ENCODE data around the gene GRIK5.
A peak's percentile ranks its signal among the peaks of the same experiment; 100 is the strongest.

Gene GRIK5

DNA sequence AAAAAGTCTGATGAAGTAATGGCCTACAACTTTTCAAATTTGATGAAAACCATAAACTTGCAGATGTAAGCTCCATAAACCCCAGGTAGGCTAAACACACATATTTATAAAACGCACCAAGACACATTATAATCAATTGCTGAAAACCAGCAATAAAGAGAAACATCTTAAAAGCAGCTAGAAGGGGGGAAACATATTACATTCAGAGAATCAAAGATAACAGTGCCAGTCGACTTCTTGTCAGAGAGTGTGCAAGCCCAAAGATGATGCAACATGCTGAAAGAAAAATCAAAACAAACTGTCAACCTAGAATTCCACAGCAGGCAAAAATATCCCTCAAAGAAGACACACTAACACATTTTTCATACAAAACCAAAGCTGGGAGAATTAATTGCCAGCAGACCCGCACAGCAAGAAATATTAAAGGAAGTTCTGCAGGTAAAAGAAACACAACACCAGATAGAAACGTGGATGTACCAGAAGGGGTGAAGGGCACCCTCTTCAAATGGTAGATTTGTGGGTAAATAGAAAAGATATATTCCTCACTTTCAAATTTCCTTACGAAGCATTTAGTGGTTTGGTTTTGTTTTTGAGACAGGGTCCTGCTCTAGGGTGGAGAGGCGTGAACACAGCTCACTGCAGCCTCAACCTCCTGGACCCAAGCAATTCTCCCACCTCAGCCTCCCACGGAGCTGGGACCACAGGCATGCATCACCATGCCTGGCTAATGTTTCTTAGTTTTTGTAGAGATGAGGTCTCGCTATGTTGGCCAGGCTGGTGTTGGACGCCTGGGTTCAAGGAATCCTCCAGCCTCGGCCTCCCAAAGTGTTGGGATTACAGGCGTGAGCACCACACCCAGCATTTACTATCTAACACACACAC, 59.5 kb downstream of the GRIK5 start (continued):
- TF ChIP-seq ZNF239 (tag by site-specific recombination; IDR thresholded peaks at IDR 0.05) (no peak), TRIM28 (IDR thresholded peaks at IDR 0.05; ENCODE audit: borderline replicate concordance, low read length) (no peak), ZNF654 (tag by site-specific recombination; IDR thresholded peaks at IDR 0.05; ENCODE audit: low read depth) (no peak), ZBTB6 (tag by site-specific recombination; IDR thresholded peaks at IDR 0.05) (no peak), SETDB1 (IDR thresholded peaks at IDR 0.05; ENCODE audit: insufficient read length, low read length) (no peak), ZNF423 (tag by site-specific recombination; IDR thresholded peaks at IDR 0.05) (no peak), ZNF112 (tag by site-specific recombination; IDR thresholded peaks at IDR 0.05) (0 out of 2 replicates have a peak, but pooled peaks have one; percentile 19), ZNF433 (tag by site-specific recombination; IDR thresholded peaks at IDR 0.05; ENCODE audit: low read depth) (no peak), ZNF585B (tag by site-specific recombination; IDR thresholded peaks at IDR 0.05) (no peak), ZNF560 (tag by site-specific recombination; IDR thresholded peaks at IDR 0.05; ENCODE audit: borderline replicate concordance) (no peak), GLIS1 (tag by site-specific recombination; IDR thresholded peaks at IDR 0.05) (no peak), ZNF747 (tag by site-specific recombination; IDR thresholded peaks at IDR 0.05) (no peak), CTCF (tag by site-specific recombination; IDR thresholded peaks at IDR 0.05) (no peak), HIC1 (tag by site-specific recombination; IDR thresholded peaks at IDR 0.05) (no peak), BCL6B (tag by site-specific recombination; IDR thresholded peaks at IDR 0.05) (peak; percentile 75), ZBTB7A (tag by site-specific recombination; IDR thresholded peaks at IDR 0.05; ENCODE audit: low read depth) (no peak), ZNF514 (tag by site-specific recombination; IDR thresholded peaks at IDR 0.05) (no peak), ZNF138 (tag by site-specific recombination; IDR thresholded peaks at IDR 0.05; ENCODE audit: borderline replicate concordance) (no peak), ZNF155 (tag by site-specific recombination; IDR thresholded peaks at IDR 0.05) (no peak), ZNF311 (tag by site-specific recombination; IDR thresholded peaks at IDR 0.05; ENCODE audit: borderline replicate concordance) (0 out of 2 replicates have a peak, but pooled peaks have one; percentile 2), ZNF473 (tag by site-specific recombination; IDR thresholded peaks at IDR 0.05) (no peak), ZNF48 (tag by site-specific recombination; IDR thresholded peaks at IDR 0.05) (no peak)
- TF ChIP-seq, protein P1, sequence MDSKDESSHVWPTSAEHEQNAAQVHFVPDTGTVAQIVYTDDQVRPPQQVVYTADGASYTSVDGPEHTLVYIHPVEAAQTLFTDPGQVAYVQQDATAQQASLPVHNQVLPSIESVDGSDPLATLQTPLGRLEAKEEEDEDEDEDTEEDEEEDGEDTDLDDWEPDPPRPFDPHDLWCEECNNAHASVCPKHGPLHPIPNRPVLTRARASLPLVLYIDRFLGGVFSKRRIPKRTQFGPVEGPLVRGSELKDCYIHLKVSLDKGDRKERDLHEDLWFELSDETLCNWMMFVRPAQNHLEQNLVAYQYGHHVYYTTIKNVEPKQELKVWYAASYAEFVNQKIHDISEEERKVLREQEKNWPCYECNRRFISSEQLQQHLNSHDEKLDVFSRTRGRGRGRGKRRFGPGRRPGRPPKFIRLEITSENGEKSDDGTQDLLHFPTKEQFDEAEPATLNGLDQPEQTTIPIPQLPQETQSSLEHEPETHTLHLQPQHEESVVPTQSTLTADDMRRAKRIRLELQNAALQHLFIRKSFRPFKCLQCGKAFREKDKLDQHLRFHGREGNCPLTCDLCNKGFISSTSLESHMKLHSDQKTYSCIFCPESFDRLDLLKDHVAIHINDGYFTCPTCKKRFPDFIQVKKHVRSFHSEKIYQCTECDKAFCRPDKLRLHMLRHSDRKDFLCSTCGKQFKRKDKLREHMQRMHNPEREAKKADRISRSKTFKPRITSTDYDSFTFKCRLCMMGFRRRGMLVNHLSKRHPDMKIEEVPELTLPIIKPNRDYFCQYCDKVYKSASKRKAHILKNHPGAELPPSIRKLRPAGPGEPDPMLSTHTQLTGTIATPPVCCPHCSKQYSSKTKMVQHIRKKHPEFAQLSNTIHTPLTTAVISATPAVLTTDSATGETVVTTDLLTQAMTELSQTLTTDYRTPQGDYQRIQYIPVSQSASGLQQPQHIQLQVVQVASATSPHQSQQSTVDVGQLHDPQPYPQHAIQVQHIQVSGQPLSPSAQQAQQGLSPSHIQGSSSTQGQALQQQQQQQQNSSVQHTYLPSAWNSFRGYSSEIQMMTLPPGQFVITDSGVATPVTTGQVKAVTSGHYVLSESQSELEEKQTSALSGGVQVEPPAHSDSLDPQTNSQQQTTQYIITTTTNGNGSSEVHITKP (tag by site-specific recombination; IDR thresholded peaks at IDR 0.05) = peak; percentile 93
- TF ChIP-seq, protein P2, sequence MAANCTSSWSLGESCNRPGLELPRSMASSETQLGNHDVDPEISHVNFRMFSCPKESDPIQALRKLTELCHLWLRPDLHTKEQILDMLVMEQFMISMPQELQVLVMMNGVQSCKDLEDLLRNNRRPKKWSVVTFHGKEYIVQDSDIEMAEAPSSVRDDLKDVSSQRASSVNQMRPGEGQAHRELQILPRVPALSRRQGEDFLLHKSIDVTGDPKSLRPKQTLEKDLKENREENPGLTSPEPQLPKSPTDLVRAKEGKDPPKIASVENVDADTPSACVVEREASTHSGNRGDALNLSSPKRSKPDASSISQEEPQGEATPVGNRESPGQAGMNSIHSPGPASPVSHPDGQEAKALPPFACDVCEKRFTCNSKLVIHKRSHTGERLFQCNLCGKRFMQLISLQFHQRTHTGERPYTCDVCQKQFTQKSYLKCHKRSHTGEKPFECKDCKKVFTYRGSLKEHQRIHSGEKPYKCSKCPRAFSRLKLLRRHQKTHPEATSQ (tag by site-specific recombination; IDR thresholded peaks at IDR 0.05) = no peak
- TF ChIP-seq, protein P3, sequence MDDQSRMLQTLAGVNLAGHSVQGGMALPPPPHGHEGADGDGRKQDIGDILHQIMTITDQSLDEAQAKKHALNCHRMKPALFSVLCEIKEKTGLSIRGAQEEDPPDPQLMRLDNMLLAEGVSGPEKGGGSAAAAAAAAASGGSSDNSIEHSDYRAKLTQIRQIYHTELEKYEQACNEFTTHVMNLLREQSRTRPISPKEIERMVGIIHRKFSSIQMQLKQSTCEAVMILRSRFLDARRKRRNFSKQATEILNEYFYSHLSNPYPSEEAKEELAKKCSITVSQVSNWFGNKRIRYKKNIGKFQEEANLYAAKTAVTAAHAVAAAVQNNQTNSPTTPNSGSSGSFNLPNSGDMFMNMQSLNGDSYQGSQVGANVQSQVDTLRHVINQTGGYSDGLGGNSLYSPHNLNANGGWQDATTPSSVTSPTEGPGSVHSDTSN (CRISPR knock-in tag; IDR thresholded peaks at IDR 0.05) = no peak
